HG03139 (cell line): ENCODE data around the gene PEMT.

Experiments used
- ATAC-seq: cut with Tn5 transposase; IDR thresholded peaks from one replicate; pipeline ENCODE4 v1.9.1; 2021; ENCODE audit not compliant: unreplicated experiment

The PEMT gene

GRCh38 chr17:17570798-17571716 lies 20.5 kb downstream of the PEMT start:
- no peak for ATAC-seq

- no peak for ATAC-seq
Measured at GRCh38 chr17:17570140-17570797, 21.2 kb downstream of the PEMT start.

GRCh38 chr17:17569691-17570090 lies 21.8 kb downstream of the PEMT start:
- no peak for ATAC-seq

- ATAC-seq, result no peak
Measured at GRCh38 chr17:17568772-17569195, 22.7 kb downstream of the PEMT start.

- no peak for ATAC-seq
Measured at GRCh38 chr17:17567631-17568030, 23.9 kb downstream of the PEMT start.

- ATAC-seq, result no peak
Measured at GRCh38 chr17:17566896-17567513, 24.5 kb downstream of the PEMT start.

- no peak for ATAC-seq
Measured at GRCh38 chr17:17565471-17566339, 25.8 kb downstream of the PEMT start.

GRCh38 chr17:17564896-17565295 lies 26.6 kb downstream of the PEMT start:
- ATAC-seq, result no peak

GRCh38 chr17:17564323-17564722 lies 27.2 kb downstream of the PEMT start:
- no peak for ATAC-seq

GRCh38 chr17:17563530-17563929 lies 28.0 kb downstream of the PEMT start:
- ATAC-seq, result no peak

GRCh38 chr17:17562146-17562511 lies 29.4 kb downstream of the PEMT start:
- ATAC-seq, result no peak

GRCh38 chr17:17561408-17562145 lies 29.9 kb downstream of the PEMT start:
- no peak for ATAC-seq

- ATAC-seq, result no peak
Measured at GRCh38 chr17:17560975-17561374, 30.5 kb downstream of the PEMT start.

- ATAC-seq, result no peak
Measured at GRCh38 chr17:17560167-17560566, 31.3 kb downstream of the PEMT start.

- no peak for ATAC-seq
Measured at GRCh38 chr17:17559164-17559563, 32.3 kb downstream of the PEMT start.

GRCh38 chr17:17558431-17558830 lies 33.1 kb downstream of the PEMT start:
- ATAC-seq, result no peak

- no peak for ATAC-seq
Measured at GRCh38 chr17:17557796-17558195, 33.7 kb downstream of the PEMT start.

- no peak for ATAC-seq
Measured at GRCh38 chr17:17556671-17557070, 34.8 kb downstream of the PEMT start.

GRCh38 chr17:17555906-17556305 lies 35.6 kb downstream of the PEMT start:
- no peak for ATAC-seq

GRCh38 chr17:17555151-17555550 lies 36.4 kb downstream of the PEMT start:
- ATAC-seq, result no peak
